GM10248 (cell line): ENCODE results near the gene NAXD.
"Not testable (repeated sequence)": the region's sequence is repeated elsewhere in the genome, so short reads cannot be mapped to it uniquely, and the experiment has no call there.

Experiments
- CTCF ChIA-PET: fragments of 300-600 bp; sonication (Branson Sonifier 250); formaldehyde crosslinking; extraction: SDS; loops from one replicate; lab custom pipeline; 2021; ENCODE audit warnings: antibody characterized with exemption; lab: Yijun Ruan, JAX
- POLR2A ChIA-PET: fragments of 350-650 bp; sonication (Branson Sonifier 250); formaldehyde crosslinking; extraction: SDS; loops from one replicate; lab custom pipeline; 2020; ENCODE audit warnings: antibody characterized with exemption; lab: Yijun Ruan, JAX
- DNase-seq: peaks from one replicate; pipeline ENCODE4 v3.0.0; 2012; ENCODE audit errors: extremely low spot score
- CTCF ChIP-seq: IDR thresholded peaks from 2 replicates; pipeline ENCODE4 v1.5.1; 2012; ENCODE audit warnings: mild to moderate bottlenecking, low read depth; ENCODE audit errors: extremely low read depth, missing control alignments, control extremely low read depth

NAXD gene

GRCh38 chr13:110592665-110593064 lies 22.7 kb upstream of the NAXD start:
- no peak for TF ChIP-seq CTCF
- DNase-seq, result no peak
- ChIA-PET CTCF (interaction anchor here (1.1 to 3.3 kb wide), 5 partner anchors 9 to 228 kb away, joined by 3 to 14 read pairs (median 6); no protein-coding TSS in a partner anchor), POLR2A (no interaction called here)

- DNase-seq, result peak; percentile 80
- peak; percentile 75 for TF ChIP-seq CTCF
- POLR2A ChIA-PET, result interaction anchor here (0.9 kb wide), 1 partner anchor 119 kb away, joined by 3 read pairs; no protein-coding TSS in a partner anchor
- CTCF ChIA-PET, result interaction anchor here (0.6 to 3.3 kb wide), 37 partner anchors 9 to 474 kb away, joined by 3 to 14 read pairs (median 3); no protein-coding TSS in a partner anchor
Observed at GRCh38 chr13:110593430-110594130, 21.8 kb upstream of the NAXD start.

- no peak for DNase-seq
- TF ChIP-seq CTCF, result no peak
- CTCF ChIA-PET, result interaction anchor here (0.8 to 2.8 kb wide), 7 partner anchors 16 to 376 kb away, joined by 3 to 14 read pairs (median 4); no protein-coding TSS in a partner anchor
- POLR2A ChIA-PET, result no interaction called here
Observed at GRCh38 chr13:110597041-110597689, 18.2 kb upstream of the NAXD start.

- ChIA-PET POLR2A (no interaction called here), CTCF (interaction anchor here (0.8 kb wide), 1 partner anchor 10 kb away, joined by 3 read pairs; no protein-coding TSS in a partner anchor)
- TF ChIP-seq CTCF, result no peak
- no peak for DNase-seq
Observed at GRCh38 chr13:110600261-110600819, 15.0 kb upstream of the NAXD start.

GRCh38 chr13:110600980-110601379 lies 14.4 kb upstream of the NAXD start:
- CTCF ChIA-PET, result no interaction called here
- no peak for TF ChIP-seq CTCF
- POLR2A ChIA-PET, result no interaction called here

GRCh38 chr13:110605132-110605531 lies 10.2 kb upstream of the NAXD start:
- ChIA-PET CTCF (interaction anchor here (1.6 kb wide), 1 partner anchor 12 kb away, joined by 6 read pairs; no protein-coding TSS in a partner anchor), POLR2A (no interaction called here)
- DNase-seq, result no peak
- TF ChIP-seq CTCF, result no peak

More at GRCh38 chr13:110600980-110601379, 14.4 kb upstream of the NAXD start:
- no peak for DNase-seq

- DNase-seq, CTCF ChIA-PET, POLR2A ChIA-PET: not testable (repeated sequence)
Observed at GRCh38 chr13:110606281-110606680, 9.1 kb upstream of the NAXD start.
